H1 (cell line): ENCODE data around the gene PCAT7. TPM values are rescaled to one million over a fixed set of nuclear protein-coding genes. Genes with fewer than 3 reads are reported as not detected.

Experiments used
- CHD7 ChIP-seq: fragments of 300-600 bp; sonication (generic); IDR thresholded peaks from 2 replicates; pipeline ENCODE4 v1.7.1; 2012; ENCODE audit warnings: low read length, moderate library complexity, mild to moderate bottlenecking, inconsistent platforms; ENCODE audit not compliant: insufficient replicate concordance
- NRF1 ChIP-seq: IDR thresholded peaks from 2 replicates; pipeline ENCODE4 v1.6.1; 2011; ENCODE audit warnings: mild to moderate bottlenecking, low read depth, low read length, improper control_type of control experiment
- POLR2A ChIP-seq, 2 experiments: IDR thresholded peaks; 1 replicate in 1 of 2; 2 replicates in 1 of 2; pipeline ENCODE4 v1.6.1; 2011; ENCODE audit warnings: low read depth in 2 of 2, low read length in 2 of 2, mild to moderate bottlenecking in 2 of 2; ENCODE audit errors: control extremely low read depth in 1 of 2
- POLR2AphosphoS5 ChIP-seq: IDR thresholded peaks from 2 replicates; pipeline ENCODE4 v1.6.1; 2011; ENCODE audit warnings: low read depth, low read length
- RBBP5 ChIP-seq: IDR thresholded peaks from 2 replicates; pipeline ENCODE4 v1.7.1; 2012; ENCODE audit warnings: low read depth, mild to moderate bottlenecking, inconsistent platforms, low read length, moderate library complexity, borderline replicate concordance
- SUZ12 ChIP-seq: fragments of 200-600 bp; sonication (generic); IDR thresholded peaks from 2 replicates; pipeline ENCODE4 v1.6.1; 2012; ENCODE audit warnings: mild to moderate bottlenecking, inconsistent platforms, low read length, moderate library complexity, mixed read lengths
- TCF12 ChIP-seq: IDR thresholded peaks from 2 replicates; pipeline ENCODE4 v1.6.1; 2011; ENCODE audit warnings: low read depth, mild to moderate bottlenecking, low read length
- polyA plus RNA-seq, 7 experiments: library from polyadenylated mRNA; depleted of rRNA in 3 of 7; stranded (reverse) in 5 of 7; unstranded in 2 of 7; fragments of >200 nt in 5 of 7; fragments of 200-250 nt in 2 of 7; gene quantifications; 1 replicate in 5 of 7; 2 replicates in 1 of 7; 4 replicates in 1 of 7; pipeline versions ENCODE4 v1.2.1 to v1.2.3, GENCODE V29; 2011 to 2013; ENCODE audit warnings: missing spikeins in 2 of 7, mixed read lengths in 2 of 7
- total RNA-seq: library from RNA; stranded (reverse); fragmentation: NEBNext Ultra II Directional; extraction: Animal tissue kit (Norgen Biotek cat#: 25700); gene quantifications from 2 replicates; pipeline ENCODE4 v1.2.1, GENCODE V29; 2021
- TF ChIP-seq, protein P1 (sequence below): IDR thresholded peaks from 2 replicates; pipeline ENCODE4 v1.6.1; 2012; ENCODE audit warnings: low read length, inconsistent platforms

Gene PCAT7
- total and polyA plus RNA-seq, 2 of the 8 experiments (the other 6 are each of a cell fraction or from before 2014, with no cell fraction given), result 3.2 to 4.1 TPM

GRCh38 chr9:94533601-94534000 is 21.3 kb upstream of the PCAT7 start (continued):
- TF ChIP-seq CHD7, result no peak
- TF ChIP-seq POLR2A (IDR thresholded peaks at IDR 0.05; ENCODE audit: control extremely low read depth in 1 of 2, low read depth in 2 of 2, low read length in 2 of 2), result no peak
- no peak for TF ChIP-seq NRF1
- no peak for TF ChIP-seq RBBP5
- TF ChIP-seq, protein P1, sequence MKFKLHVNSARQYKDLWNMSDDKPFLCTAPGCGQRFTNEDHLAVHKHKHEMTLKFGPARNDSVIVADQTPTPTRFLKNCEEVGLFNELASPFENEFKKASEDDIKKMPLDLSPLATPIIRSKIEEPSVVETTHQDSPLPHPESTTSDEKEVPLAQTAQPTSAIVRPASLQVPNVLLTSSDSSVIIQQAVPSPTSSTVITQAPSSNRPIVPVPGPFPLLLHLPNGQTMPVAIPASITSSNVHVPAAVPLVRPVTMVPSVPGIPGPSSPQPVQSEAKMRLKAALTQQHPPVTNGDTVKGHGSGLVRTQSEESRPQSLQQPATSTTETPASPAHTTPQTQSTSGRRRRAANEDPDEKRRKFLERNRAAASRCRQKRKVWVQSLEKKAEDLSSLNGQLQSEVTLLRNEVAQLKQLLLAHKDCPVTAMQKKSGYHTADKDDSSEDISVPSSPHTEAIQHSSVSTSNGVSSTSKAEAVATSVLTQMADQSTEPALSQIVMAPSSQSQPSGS, result no peak
- TF ChIP-seq SUZ12, result no peak
- no peak for TF ChIP-seq TCF12
- no peak for TF ChIP-seq POLR2AphosphoS5
